GM13977 (cell line): Measurements from ENCODE around the gene TSHZ2.

ENCODE experiments used
- DNase-seq: peaks from one replicate; pipeline ENCODE4 v3.0.0; 2012; ENCODE audit warnings: low spot score
- in situ Hi-C: fragments of 300-500 bp; cut with MboI; formaldehyde crosslinking; loops from one replicate; pipeline ENCODE4 v1.12.0; 2022; ENCODE audit warnings: low sequenced_read_pairs, low pct_unique_long_range_greater_than_20kb, mixed read lengths, inconsistent platforms; ENCODE audit not compliant: unreplicated experiment
- TF ChIP-seq, protein P1 (sequence below): IDR thresholded peaks from 2 replicates; pipeline ENCODE4 v1.5.1; 2012; ENCODE audit warnings: mild to moderate bottlenecking, control low read depth; ENCODE audit not compliant: insufficient read depth; ENCODE audit errors: extremely low read depth, missing control alignments

The TSHZ2 gene

DNA sequence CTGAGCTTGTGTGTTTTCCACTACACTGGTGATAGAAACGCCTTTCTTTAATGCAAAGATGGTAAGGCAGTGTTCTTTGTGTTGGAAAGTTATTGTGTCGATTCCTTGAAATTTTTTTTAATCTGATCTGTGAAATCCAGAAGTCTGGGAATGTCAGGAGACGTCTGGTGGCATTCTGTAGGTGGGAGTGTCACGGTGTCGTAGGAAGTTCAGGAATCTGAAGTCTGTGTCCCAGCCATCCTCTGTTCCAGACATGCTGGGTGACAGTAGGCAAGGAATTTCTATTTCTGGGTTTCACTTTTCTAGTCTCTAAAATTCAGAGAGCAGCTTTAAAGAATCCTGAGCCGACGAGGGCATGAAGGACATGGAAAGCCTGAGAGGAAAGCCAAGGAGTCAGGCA lies 397.7 kb downstream of the TSHZ2 start:
- TF ChIP-seq, protein P1, sequence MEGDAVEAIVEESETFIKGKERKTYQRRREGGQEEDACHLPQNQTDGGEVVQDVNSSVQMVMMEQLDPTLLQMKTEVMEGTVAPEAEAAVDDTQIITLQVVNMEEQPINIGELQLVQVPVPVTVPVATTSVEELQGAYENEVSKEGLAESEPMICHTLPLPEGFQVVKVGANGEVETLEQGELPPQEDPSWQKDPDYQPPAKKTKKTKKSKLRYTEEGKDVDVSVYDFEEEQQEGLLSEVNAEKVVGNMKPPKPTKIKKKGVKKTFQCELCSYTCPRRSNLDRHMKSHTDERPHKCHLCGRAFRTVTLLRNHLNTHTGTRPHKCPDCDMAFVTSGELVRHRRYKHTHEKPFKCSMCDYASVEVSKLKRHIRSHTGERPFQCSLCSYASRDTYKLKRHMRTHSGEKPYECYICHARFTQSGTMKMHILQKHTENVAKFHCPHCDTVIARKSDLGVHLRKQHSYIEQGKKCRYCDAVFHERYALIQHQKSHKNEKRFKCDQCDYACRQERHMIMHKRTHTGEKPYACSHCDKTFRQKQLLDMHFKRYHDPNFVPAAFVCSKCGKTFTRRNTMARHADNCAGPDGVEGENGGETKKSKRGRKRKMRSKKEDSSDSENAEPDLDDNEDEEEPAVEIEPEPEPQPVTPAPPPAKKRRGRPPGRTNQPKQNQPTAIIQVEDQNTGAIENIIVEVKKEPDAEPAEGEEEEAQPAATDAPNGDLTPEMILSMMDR: no peak
- in situ Hi-C loops: no loop called here
- no peak for DNase-seq

DNA sequence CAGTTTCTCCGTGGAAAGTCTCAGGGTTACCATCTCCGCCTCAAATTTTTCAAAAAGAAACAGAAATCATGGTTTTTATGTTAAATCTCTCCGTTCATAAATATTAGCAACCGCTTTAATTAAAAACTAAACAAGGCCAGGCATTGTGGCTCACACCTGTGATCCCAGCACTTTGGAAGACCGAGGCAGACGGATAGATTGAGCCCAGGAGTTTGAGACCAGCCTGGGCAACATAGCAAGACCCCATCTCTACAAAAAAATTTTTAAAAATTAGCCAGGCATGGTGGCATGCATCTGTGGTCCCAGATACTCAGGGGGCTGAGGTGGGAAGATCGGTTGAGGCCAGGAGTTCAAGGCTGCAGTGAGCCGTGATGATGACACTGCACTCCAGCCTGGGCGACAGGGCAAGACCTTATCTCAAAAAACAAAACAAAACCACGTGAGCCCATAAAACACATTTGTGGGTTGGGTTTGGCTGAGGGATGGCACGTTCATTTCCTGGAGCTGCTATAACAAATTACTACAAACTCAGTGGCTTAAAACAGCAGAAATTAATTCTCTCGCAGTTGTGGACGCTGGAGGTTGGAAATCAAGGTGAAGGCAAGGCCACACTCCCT lies 398.3 kb downstream of the TSHZ2 start:
- TF ChIP-seq, protein P1: no peak
- DNase-seq: no peak
- in situ Hi-C loops: no loop called here

DNA sequence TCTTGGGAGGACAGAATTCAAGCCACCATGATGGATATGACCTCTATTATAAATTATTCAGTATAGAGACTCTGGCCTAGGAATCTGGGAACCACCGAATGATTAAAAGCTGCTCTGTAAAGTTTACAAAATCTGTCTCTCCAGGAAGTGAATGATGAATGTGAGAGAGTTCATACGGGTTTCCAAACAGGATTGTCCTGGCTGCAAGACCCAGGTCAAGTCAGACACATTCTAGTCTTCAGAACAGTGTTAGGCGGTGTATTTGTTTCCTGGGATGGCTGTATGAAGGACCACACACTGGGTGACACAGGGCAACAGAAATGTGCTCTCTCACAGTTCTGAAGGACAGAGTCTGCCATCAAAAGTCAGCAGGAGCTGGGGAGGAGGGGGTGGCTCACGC lies 399.1 kb downstream of the TSHZ2 start:
- DNase-seq: no peak
- in situ Hi-C loops: no loop called here
- TF ChIP-seq, protein P1: no peak

DNA sequence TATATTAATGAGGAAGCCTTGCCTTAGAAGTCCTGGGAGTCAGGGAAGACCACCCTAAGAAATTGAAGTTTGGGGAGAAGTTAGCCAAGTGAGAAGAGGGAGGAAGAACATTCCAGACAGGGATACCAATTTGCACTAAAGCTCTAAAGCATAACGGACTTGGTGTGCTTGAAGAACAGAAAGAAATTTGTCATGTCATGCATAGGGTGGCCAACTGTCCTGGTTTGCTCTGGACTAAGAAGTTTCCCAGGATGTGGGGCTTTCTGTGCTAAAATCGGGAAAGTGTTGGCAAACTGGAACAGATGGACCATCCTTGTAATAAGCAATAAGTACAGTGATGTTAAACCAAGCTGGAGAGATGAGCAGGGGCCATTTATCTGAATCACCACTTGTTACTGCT lies 403.9 kb downstream of the TSHZ2 start:
- DNase-seq: no peak
- in situ Hi-C loops: no loop called here
- TF ChIP-seq, protein P1: no peak

DNA sequence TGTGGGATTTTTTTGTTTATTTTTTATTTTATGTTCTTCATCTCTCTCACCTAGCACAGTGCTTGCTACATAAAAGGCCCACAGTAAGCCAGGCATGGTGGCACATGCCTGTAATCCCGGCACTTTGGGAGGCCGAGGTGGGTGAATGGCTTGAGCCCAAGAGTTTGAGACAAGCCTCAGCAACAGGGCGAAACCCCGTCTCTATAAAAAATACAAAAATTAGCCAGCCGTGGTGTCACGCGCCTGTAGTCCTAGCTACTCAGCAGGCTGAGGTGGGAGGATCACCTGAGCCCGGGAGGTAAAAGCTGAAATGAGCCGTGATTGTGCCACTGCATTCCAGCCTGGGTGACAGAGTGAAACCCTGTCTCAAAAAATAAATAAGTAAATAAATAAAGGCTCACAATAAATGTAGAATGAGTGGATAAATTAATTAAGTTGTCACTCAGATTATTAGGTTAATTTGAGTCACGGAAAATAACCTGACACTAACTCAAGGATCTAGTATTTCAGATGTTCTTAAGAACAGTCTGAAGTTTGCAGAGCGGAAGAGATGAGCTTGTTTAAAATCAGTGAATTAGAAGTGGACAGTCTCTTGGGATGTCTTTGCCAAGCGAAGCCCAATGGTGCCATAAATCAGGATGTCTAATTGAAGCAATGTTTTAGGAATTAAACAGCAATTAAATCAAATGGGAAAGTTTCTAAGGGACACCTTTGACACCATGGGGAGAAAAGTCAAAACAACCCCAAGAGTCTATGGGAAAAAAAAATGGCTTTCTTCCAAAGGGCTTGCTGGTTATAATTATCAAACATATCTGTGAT lies 407.1 kb downstream of the TSHZ2 start:
- in situ Hi-C loops: no loop called here
- TF ChIP-seq, protein P1: no peak
- DNase-seq: no peak

DNA sequence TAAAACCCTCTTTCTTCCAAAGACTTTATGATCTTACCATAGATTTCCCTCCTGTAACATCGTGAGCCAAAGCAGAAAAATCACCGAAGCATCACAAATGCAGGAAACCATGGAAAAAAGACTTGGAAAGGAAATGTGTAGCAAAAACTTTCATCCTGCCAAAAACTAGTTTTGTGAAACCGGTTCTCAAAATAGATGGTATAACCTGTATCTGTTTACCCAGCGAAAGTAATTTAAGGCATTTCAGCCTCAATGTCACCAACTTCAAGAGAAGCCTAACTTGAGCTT lies 407.6 kb downstream of the TSHZ2 start:
- in situ Hi-C loops: no loop called here
- no peak for DNase-seq
- TF ChIP-seq, protein P1: no peak
